ENCODE results near the gene LINC00237.

DNA sequence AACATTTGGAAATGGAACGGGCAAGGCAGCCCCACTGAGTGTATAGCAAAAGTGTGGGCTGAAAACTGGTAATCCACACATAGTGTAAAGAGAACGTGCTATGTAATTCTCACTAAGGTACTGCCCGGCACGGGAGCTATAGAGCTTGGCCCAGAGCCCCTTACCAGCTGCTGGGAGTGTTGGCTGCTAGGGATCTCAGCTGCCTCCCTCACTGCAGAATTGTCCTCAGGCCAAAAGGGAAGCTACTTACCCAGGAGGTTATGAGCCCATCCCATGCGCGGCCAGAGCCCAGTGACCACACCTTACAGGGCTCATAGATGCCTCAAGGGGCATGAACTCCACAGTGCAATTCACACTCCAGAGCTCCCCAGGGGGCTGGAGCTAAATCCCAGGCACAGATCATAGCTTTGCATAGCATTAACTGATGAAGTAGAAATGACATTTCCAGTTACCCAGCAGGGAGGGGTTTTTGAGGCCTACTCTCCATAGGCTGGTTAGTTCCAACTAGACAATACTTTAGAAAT, 56.8 kb downstream of the LINC00237 start:
- TF ChIP-seq CTCF (IDR thresholded peaks at IDR 0.05; ENCODE audit: low read depth, low read length) (no peak), POLR2A (IDR thresholded peaks at IDR 0.05; ENCODE audit: extremely low read depth, insufficient read length) (no peak)

Data from NB4 (cell line).